HepG2 (cell line): ENCODE data around the gene PTTG1. TPM values are rescaled to one million over a fixed set of nuclear protein-coding genes. Genes with fewer than 3 reads are reported as not detected.
A peak's percentile ranks its signal among the peaks of the same experiment; 100 is the strongest.

Experiments
- ARID4A ChIP-seq: sonication (generic); formaldehyde crosslinking; IDR thresholded peaks from 2 replicates; pipeline ENCODE4 v1.5.0; 2020; ENCODE audit warnings: mild to moderate bottlenecking, missing genetic modification reagents, borderline replicate concordance
- IKZF4 ChIP-seq: sonication (generic); formaldehyde crosslinking; IDR thresholded peaks from 2 replicates; pipeline ENCODE4 v1.5.1; 2020; ENCODE audit warnings: borderline replicate concordance, mild to moderate bottlenecking, low read depth, missing genetic modification reagents; ENCODE audit errors: not compliant biosample characterization
- MEIS1 ChIP-seq: sonication (generic); formaldehyde crosslinking; IDR thresholded peaks from 2 replicates; pipeline ENCODE4 v1.9.0; 2021; ENCODE audit warnings: mild to moderate bottlenecking, missing genetic modification reagents, moderate library complexity, borderline replicate concordance
- MYC ChIP-seq: sonication (generic); formaldehyde crosslinking; IDR thresholded peaks from 2 replicates; pipeline ENCODE4 v1.9.0; 2021; ENCODE audit warnings: missing genetic modification reagents, borderline replicate concordance
- SRF ChIP-seq: IDR thresholded peaks from 2 replicates; pipeline ENCODE4 v1.6.1; 2011; ENCODE audit warnings: mild to moderate bottlenecking, low read depth, low read length, moderate library complexity
- TARDBP ChIP-seq: sonication (generic); formaldehyde crosslinking; IDR thresholded peaks from 2 replicates; pipeline ENCODE4 v1.8.0; 2022; ENCODE audit warnings: mild to moderate bottlenecking, missing genetic modification reagents
- ZMAT3 ChIP-seq: sonication (generic); formaldehyde crosslinking; conservative IDR thresholded peaks from 2 replicates; pipeline ENCODE4 v1.7.0; 2021; ENCODE audit warnings: missing genetic modification reagents
- ZNF143 ChIP-seq: sonication (generic); formaldehyde crosslinking; IDR thresholded peaks from 2 replicates; pipeline ENCODE4 v1.4.0; 2020; ENCODE audit warnings: missing genetic modification reagents
- ZNF207 ChIP-seq: fragments of 450-650 bp; IDR thresholded peaks from 2 replicates; pipeline ENCODE4 v1.6.1; 2016; ENCODE audit warnings: antibody characterized with exemption, borderline replicate concordance
- ZNF296 ChIP-seq: sonication (generic); formaldehyde crosslinking; conservative IDR thresholded peaks from 2 replicates; pipeline ENCODE4 v1.5.0; 2020; ENCODE audit warnings: mild to moderate bottlenecking, missing genetic modification reagents
- ZNF572 ChIP-seq: sonication (generic); formaldehyde crosslinking; IDR thresholded peaks from 2 replicates; pipeline ENCODE4 v1.5.1; 2020; ENCODE audit warnings: mild to moderate bottlenecking, missing genetic modification reagents
- ZNF768 ChIP-seq: sonication (generic); formaldehyde crosslinking; IDR thresholded peaks from 2 replicates; pipeline ENCODE4 v1.4.0; 2020; ENCODE audit warnings: missing genetic modification reagents
- ZSCAN25 ChIP-seq: sonication (generic); formaldehyde crosslinking; IDR thresholded peaks from 2 replicates; pipeline ENCODE4 v1.8.0; 2022; ENCODE audit warnings: mild to moderate bottlenecking, missing genetic modification reagents
- polyA plus RNA-seq, 8 experiments: library from polyadenylated mRNA; depleted of rRNA in 3 of 8; stranded (reverse) in 7 of 8; unstranded in 1 of 8; fragments of >200 nt; fragmentation: Illumina TruSeq in 4 of 8; extraction: Trizol in 4 of 8; gene quantifications; 2 replicates each; pipeline versions ENCODE4 v1.2.1 to v1.2.3, GENCODE V29; 2011 to 2016; ENCODE audit warnings: low read depth in 4 of 8, missing spikeins in 1 of 8, mixed read lengths in 1 of 8; ENCODE audit not compliant: insufficient read depth in 1 of 8
- total RNA-seq, 5 experiments: library from RNA; depleted of rRNA; stranded (reverse); fragments of >200 nt; fragmentation: Illumina TruSeq; extraction: Trizol; gene quantifications; 2 replicates each; pipeline ENCODE4 v1.2.3, GENCODE V29; 2016; ENCODE audit warnings: low read depth in 1 of 5
- TF ChIP-seq, protein P1 (sequence below): sonication (generic); formaldehyde crosslinking; IDR thresholded peaks from 2 replicates; pipeline ENCODE4 v1.8.0; 2022; ENCODE audit warnings: low read depth, missing genetic modification reagents
- TF ChIP-seq, protein P2 (sequence below): sonication (generic); formaldehyde crosslinking; IDR thresholded peaks from 2 replicates; pipeline ENCODE4 v1.8.0; 2023; ENCODE audit warnings: mild to moderate bottlenecking, missing genetic modification reagents
- TF ChIP-seq, protein P3 (sequence below): sonication (generic); formaldehyde crosslinking; IDR thresholded peaks from 2 replicates; pipeline ENCODE4 v1.8.1; 2023; ENCODE audit warnings: mild to moderate bottlenecking, inconsistent platforms, moderate library complexity, missing genetic modification reagents, borderline replicate concordance
- TF ChIP-seq, protein P4 (sequence below): sonication (generic); formaldehyde crosslinking; IDR thresholded peaks from 2 replicates; pipeline ENCODE4 v1.5.0; 2020; ENCODE audit warnings: mild to moderate bottlenecking, missing genetic modification reagents

The PTTG1 gene
- total and polyA plus RNA-seq, 2 of the 13 experiments (the other 11 are each of a cell fraction or from before 2014, with no cell fraction given), result 102 to 161 TPM

- TF ChIP-seq ZNF768, result peak; percentile 85; the same call in 1 of the 2 replicates
- peak; percentile 92 for TF ChIP-seq MYC (CRISPR knock-in tag)
- no peak for TF ChIP-seq SRF
- TF ChIP-seq TARDBP, result peak; percentile 70; the same call in 1 of the 2 replicates
- peak; percentile 36; the same call in 1 of the 2 replicates for TF ChIP-seq ZNF143
- no peak; the same call in 1 of the 2 replicates for TF ChIP-seq ZMAT3 (CRISPR knock-in tag)
- peak; percentile 64; the same call in 1 of the 2 replicates for TF ChIP-seq ZNF296 (CRISPR knock-in tag)
- TF ChIP-seq IKZF4, result peak; percentile 66
- peak; percentile 43; the same call in 1 of the 2 replicates for TF ChIP-seq ZSCAN25 (CRISPR knock-in tag)
- no peak for TF ChIP-seq ZNF207
- peak; percentile 80 for TF ChIP-seq ARID4A (CRISPR knock-in tag)
- TF ChIP-seq MEIS1, result 0 out of 2 replicates have a peak, but pooled peaks have one; percentile 23
- TF ChIP-seq, protein P1, sequence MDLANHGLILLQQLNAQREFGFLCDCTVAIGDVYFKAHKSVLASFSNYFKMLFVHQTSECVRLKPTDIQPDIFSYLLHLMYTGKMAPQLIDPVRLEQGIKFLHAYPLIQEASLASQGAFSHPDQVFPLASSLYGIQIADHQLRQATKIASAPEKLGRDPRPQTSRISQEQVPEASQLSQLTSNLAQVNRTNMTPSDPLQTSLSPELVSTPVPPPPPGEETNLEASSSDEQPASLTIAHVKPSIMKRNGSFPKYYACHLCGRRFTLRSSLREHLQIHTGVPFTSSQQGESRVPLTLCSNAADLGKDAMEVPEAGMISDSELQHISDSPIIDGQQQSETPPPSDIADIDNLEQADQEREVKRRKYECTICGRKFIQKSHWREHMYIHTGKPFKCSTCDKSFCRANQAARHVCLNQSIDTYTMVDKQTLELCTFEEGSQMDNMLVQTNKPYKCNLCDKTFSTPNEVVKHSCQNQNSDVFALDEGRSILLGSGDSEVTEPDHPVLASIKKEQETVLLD, result 0 out of 2 replicates have a peak, but pooled peaks have one; percentile 41
- TF ChIP-seq, protein P2, sequence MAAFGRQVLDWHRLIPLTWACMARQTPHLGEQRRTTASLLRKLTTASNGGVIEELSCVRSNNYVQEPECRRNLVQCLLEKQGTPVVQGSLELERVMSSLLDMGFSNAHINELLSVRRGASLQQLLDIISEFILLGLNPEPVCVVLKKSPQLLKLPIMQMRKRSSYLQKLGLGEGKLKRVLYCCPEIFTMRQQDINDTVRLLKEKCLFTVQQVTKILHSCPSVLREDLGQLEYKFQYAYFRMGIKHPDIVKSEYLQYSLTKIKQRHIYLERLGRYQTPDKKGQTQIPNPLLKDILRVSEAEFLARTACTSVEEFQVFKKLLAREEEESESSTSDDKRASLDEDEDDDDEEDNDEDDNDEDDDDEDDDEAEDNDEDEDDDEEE (CRISPR knock-in tag), result no peak
- TF ChIP-seq, protein P3, sequence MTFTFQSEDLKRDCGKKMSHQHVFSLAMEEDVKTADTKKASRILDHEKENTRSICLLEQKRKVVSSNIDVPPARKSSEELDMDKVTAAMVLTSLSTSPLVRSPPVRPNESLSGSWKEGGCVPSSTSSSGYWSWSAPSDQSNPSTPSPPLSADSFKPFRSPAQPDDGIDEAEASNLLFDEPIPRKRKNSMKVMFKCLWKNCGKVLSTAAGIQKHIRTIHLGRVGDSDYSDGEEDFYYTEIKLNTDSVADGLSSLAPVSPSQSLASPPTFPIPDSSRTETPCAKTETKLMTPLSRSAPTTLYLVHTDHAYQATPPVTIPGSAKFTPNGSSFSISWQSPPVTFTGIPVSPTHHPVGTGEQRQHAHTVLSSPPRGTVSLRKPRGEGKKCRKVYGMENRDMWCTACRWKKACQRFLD, result 0 out of 2 replicates have a peak, but pooled peaks have one; percentile 48
- no peak for TF ChIP-seq ZNF572
- TF ChIP-seq, protein P4, sequence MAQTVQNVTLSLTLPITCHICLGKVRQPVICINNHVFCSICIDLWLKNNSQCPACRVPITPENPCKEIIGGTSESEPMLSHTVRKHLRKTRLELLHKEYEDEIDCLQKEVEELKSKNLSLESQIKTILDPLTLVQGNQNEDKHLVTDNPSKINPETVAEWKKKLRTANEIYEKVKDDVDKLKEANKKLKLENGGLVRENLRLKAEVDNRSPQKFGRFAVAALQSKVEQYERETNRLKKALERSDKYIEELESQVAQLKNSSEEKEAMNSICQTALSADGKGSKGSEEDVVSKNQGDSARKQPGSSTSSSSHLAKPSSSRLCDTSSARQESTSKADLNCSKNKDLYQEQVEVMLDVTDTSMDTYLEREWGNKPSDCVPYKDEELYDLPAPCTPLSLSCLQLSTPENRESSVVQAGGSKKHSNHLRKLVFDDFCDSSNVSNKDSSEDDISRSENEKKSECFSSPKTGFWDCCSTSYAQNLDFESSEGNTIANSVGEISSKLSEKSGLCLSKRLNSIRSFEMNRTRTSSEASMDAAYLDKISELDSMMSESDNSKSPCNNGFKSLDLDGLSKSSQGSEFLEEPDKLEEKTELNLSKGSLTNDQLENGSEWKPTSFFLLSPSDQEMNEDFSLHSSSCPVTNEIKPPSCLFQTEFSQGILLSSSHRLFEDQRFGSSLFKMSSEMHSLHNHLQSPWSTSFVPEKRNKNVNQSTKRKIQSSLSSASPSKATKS (CRISPR knock-in tag), result no peak
Observed at GRCh38 chr5:160467555-160468362, 46.1 kb downstream of the PTTG1 start (continued).
